C4-2B (cell line): ENCODE results near the gene FRMD5.

Experiments used
- H3K27ac ChIP-seq: fragments of 450-650 bp; 2 replicates; pipeline ENCODE4 v1.5.1; 2017
- CTCF ChIP-seq: fragments of 450-650 bp; conservative IDR thresholded peaks from 2 replicates; pipeline ENCODE4 v1.5.1; 2017; ENCODE audit warnings: mild to moderate bottlenecking
- ZFX ChIP-seq: fragments of 450-650 bp; IDR thresholded peaks from 2 replicates; pipeline ENCODE4 v1.6.1; 2017

Gene FRMD5

GRCh38 chr15:43878446-43878845 lies 316.6 kb downstream of the FRMD5 start:
- no peak overlapping the region for H3K27ac ChIP-seq
- TF ChIP-seq ZFX, result no peak
- TF ChIP-seq CTCF, result no peak

- TF ChIP-seq CTCF, result no peak
- no peak for TF ChIP-seq ZFX
- H3K27ac ChIP-seq, result no peak overlapping the region
These were observed 317.7 kb downstream of the FRMD5 start for GRCh38 chr15:43877371-43877770.

- no peak overlapping the region for H3K27ac ChIP-seq
- TF ChIP-seq ZFX (no peak), CTCF (no peak)
These were observed 318.2 kb downstream of the FRMD5 start for GRCh38 chr15:43876872-43877271.

GRCh38 chr15:43873651-43874050 lies 321.4 kb downstream of the FRMD5 start:
- TF ChIP-seq CTCF (no peak), ZFX (no peak)
- no peak overlapping the region for H3K27ac ChIP-seq

GRCh38 chr15:43872416-43873020 lies 322.6 kb downstream of the FRMD5 start:
- TF ChIP-seq CTCF (peak; percentile 74), ZFX (no peak)
- no peak overlapping the region for H3K27ac ChIP-seq

GRCh38 chr15:43871835-43872234 lies 323.2 kb downstream of the FRMD5 start:
- no peak for TF ChIP-seq CTCF
- no peak for TF ChIP-seq ZFX
- H3K27ac ChIP-seq, result no peak overlapping the region

GRCh38 chr15:43868406-43868805 lies 326.7 kb downstream of the FRMD5 start:
- H3K27ac ChIP-seq, result no peak overlapping the region
- TF ChIP-seq CTCF, result no peak
- no peak for TF ChIP-seq ZFX
